SK-N-SH (cell line): Measurements from ENCODE around the gene IFIT1. TPM values are rescaled to one million over a fixed set of nuclear protein-coding genes. Genes with fewer than 3 reads are reported as not detected.

ENCODE experiments used
- CTCF ChIA-PET: fragments of 300-600, 350-600 bp; formaldehyde crosslinking; extraction: SDS; loops from one replicate; lab custom pipeline; 2021; lab: Yijun Ruan, JAX
- POLR2A ChIA-PET: fragments of 350-600 bp; sonication (Branson Sonifier 250); formaldehyde crosslinking; extraction: SDS; loops from one replicate; lab custom pipeline; 2020; ENCODE audit warnings: antibody characterized with exemption, inconsistent platforms; lab: Yijun Ruan, JAX
- DNase-seq: peaks from one replicate; pipeline ENCODE4 v3.0.0; 2012
- H2AFZ ChIP-seq: fragments of 200-600 bp; sonication (generic); 2 replicates; pipeline ENCODE4 v1.8.1; 2016; ENCODE audit warnings: antibody characterized with exemption, mild to moderate bottlenecking, low read depth
- H3F3A ChIP-seq: fragments of 200-600 bp; sonication (generic); replicated peaks from 2 replicates; pipeline ENCODE3; 2016; ENCODE audit warnings: antibody characterized with exemption, mild to moderate bottlenecking; ENCODE audit not compliant: insufficient read depth
- H3K27ac ChIP-seq, 2 experiments: fragments of 200-500 bp in 1 of 2; fragments of 200-600 bp in 1 of 2; sonication (Bioruptor generic) in 1 of 2; sonication (generic), shearing (Covaris generic) in 1 of 2; 2 replicates each; pipeline versions ENCODE4 v1.5.1 to v1.6.1; 2014 to 2016; ENCODE audit warnings: low read depth in 2 of 2, inconsistent platforms in 1 of 2, low read length in 1 of 2, mild to moderate bottlenecking in 1 of 2, mixed read lengths in 1 of 2
- H3K27me3 ChIP-seq: fragments of 200-600 bp; sonication (generic), shearing (Covaris generic); 2 replicates; pipeline ENCODE4 v1.6.1; 2016; ENCODE audit warnings: mixed run types; ENCODE audit not compliant: insufficient read depth
- H3K36me3 ChIP-seq, 2 experiments: fragments of 200-500 bp in 1 of 2; fragments of 200-600 bp in 1 of 2; sonication (Bioruptor generic) in 1 of 2; sonication (generic) in 1 of 2; replicated peaks in 1 of 2; 2 replicates each; pipeline versions ENCODE3 to v1.5.1; 2014 to 2016; ENCODE audit warnings: low read length in 1 of 2, mild to moderate bottlenecking in 1 of 2; ENCODE audit not compliant: insufficient read depth in 2 of 2, control insufficient read depth in 1 of 2
- H3K4me1 ChIP-seq, 2 experiments: fragments of 200-500 bp in 1 of 2; fragments of 200-600 bp in 1 of 2; sonication (Bioruptor generic) in 1 of 2; sonication (generic), shearing (Covaris generic) in 1 of 2; 2 replicates each; pipeline versions ENCODE4 v1.5.1 to v1.6.1; 2014 to 2016; ENCODE audit warnings: low read depth in 1 of 2, low read length in 1 of 2, mixed run types in 1 of 2; ENCODE audit not compliant: insufficient read depth in 2 of 2, control insufficient read depth in 1 of 2
- H3K4me2 ChIP-seq: fragments of 200-600 bp; sonication (generic), shearing (Covaris generic); 2 replicates; pipeline ENCODE4 v1.6.1; 2017; ENCODE audit warnings: mixed run types
- H3K4me3 ChIP-seq, 2 experiments: fragments of 200-500 bp in 1 of 2; fragments of 200-600 bp in 1 of 2; sonication (Bioruptor generic) in 1 of 2; sonication (generic), shearing (Covaris generic) in 1 of 2; 2 replicates each; pipeline versions ENCODE4 v1.5.1 to v1.8.1; 2014 to 2016; ENCODE audit warnings: low read depth in 2 of 2, inconsistent platforms in 1 of 2, low read length in 1 of 2, mild to moderate bottlenecking in 1 of 2, mixed read lengths in 1 of 2, moderate library complexity in 1 of 2
- H3K79me2 ChIP-seq: fragments of 200-600 bp; sonication (generic); 2 replicates; pipeline ENCODE4 v1.8.1; 2017; ENCODE audit warnings: mild to moderate bottlenecking; ENCODE audit not compliant: insufficient read depth
- H3K9ac ChIP-seq: fragments of 200-600 bp; sonication (generic); 2 replicates; pipeline ENCODE4 v1.6.1; 2017; ENCODE audit warnings: mixed run types
- H3K9me2 ChIP-seq: fragments of 200-600 bp; sonication (generic); 2 replicates; pipeline ENCODE4 v1.6.1; 2017; ENCODE audit warnings: mixed run types
- H3K9me3 ChIP-seq: fragments of 200-600 bp; sonication (generic); 2 replicates; pipeline ENCODE4 v1.6.1; 2017; ENCODE audit warnings: mixed run types, mild to moderate bottlenecking, moderate library complexity
- H4K20me1 ChIP-seq: fragments of 200-600 bp; sonication (generic); 2 replicates; pipeline ENCODE4 v1.6.1; 2017; ENCODE audit warnings: mild to moderate bottlenecking, mixed run types; ENCODE audit not compliant: insufficient read depth
- CHD2 ChIP-seq: fragments of 150-350 bp; IDR thresholded peaks from 2 replicates; pipeline ENCODE4 v1.6.1; 2018; ENCODE audit warnings: low read length; ENCODE audit not compliant: partially characterized antibody
- ELF1 ChIP-seq: IDR thresholded peaks from 2 replicates; pipeline ENCODE4 v1.4.0; 2012
- EP300 ChIP-seq, 2 experiments: IDR thresholded peaks; 2 replicates each; pipeline versions ENCODE4 v1.4.0 to v1.6.1; 2012; ENCODE audit warnings: borderline replicate concordance in 1 of 2, low read depth in 1 of 2, low read length in 1 of 2
- EZH2phosphoT487 ChIP-seq: fragments of 200-600 bp; sonication (generic); IDR thresholded peaks from 2 replicates; pipeline ENCODE4 v1.6.1; 2017; ENCODE audit warnings: low read depth, mixed run types, mild to moderate bottlenecking, antibody characterized with exemption, moderate library complexity, borderline replicate concordance
- FOXJ3 ChIP-seq: sonication (generic); formaldehyde crosslinking; IDR thresholded peaks from 2 replicates; pipeline ENCODE4 v1.5.1; 2020; ENCODE audit warnings: mild to moderate bottlenecking, missing genetic modification reagents
- FOXM1 ChIP-seq: IDR thresholded peaks from 2 replicates; pipeline ENCODE4 v1.4.0; 2012; ENCODE audit warnings: low read depth, mild to moderate bottlenecking
- GABPA ChIP-seq: IDR thresholded peaks from 2 replicates; pipeline ENCODE4 v1.4.0; 2012; ENCODE audit warnings: low read depth, mild to moderate bottlenecking
- JUND ChIP-seq: IDR thresholded peaks from 2 replicates; pipeline ENCODE4 v1.4.0; 2012
- MEF2A ChIP-seq: IDR thresholded peaks from 2 replicates; pipeline ENCODE4 v1.4.0; 2012; ENCODE audit warnings: low read depth, borderline replicate concordance
- MXI1 ChIP-seq: IDR thresholded peaks from 2 replicates; pipeline ENCODE4 v1.6.1; 2012; ENCODE audit warnings: mild to moderate bottlenecking, low read depth, low read length, improper control_type of control experiment
- POLR2AphosphoS5 ChIP-seq: IDR thresholded peaks from 2 replicates; pipeline ENCODE4 v1.6.1; 2012; ENCODE audit warnings: low read depth, low read length
- RAD21 ChIP-seq: IDR thresholded peaks from 2 replicates; pipeline ENCODE4 v1.6.1; 2012; ENCODE audit warnings: mild to moderate bottlenecking, low read length
- RCOR1 ChIP-seq: fragments of 150-350 bp; IDR thresholded peaks from 2 replicates; pipeline ENCODE4 v1.6.1; 2017; ENCODE audit warnings: antibody characterized with exemption, low read length
- RFX5 ChIP-seq: IDR thresholded peaks from 2 replicates; pipeline ENCODE4 v1.6.1; 2012; ENCODE audit warnings: mild to moderate bottlenecking, improper control_type of control experiment, low read length
- TAF1 ChIP-seq: IDR thresholded peaks from 2 replicates; pipeline ENCODE4 v1.6.1; 2012; ENCODE audit warnings: low read depth, mild to moderate bottlenecking, low read length, moderate library complexity, borderline replicate concordance
- TCF12 ChIP-seq: IDR thresholded peaks from 2 replicates; pipeline ENCODE4 v1.4.0; 2012
- TEAD4 ChIP-seq: IDR thresholded peaks from 2 replicates; pipeline ENCODE4 v1.4.0; 2012; ENCODE audit warnings: mild to moderate bottlenecking, borderline replicate concordance; ENCODE audit not compliant: insufficient read depth
- YY1 ChIP-seq: IDR thresholded peaks from 2 replicates; pipeline ENCODE4 v1.4.0; 2012; ENCODE audit warnings: low read depth, mild to moderate bottlenecking
- WGBS: methylation state at CpG from one replicate; pipeline ENCODE4 v1.1.6; 2017; ENCODE audit warnings: low lambda C conversion rate; 5-methylcytosine and 5-hydroxymethylcytosine counted together
- polyA plus RNA-seq, 3 experiments: library from polyadenylated mRNA; depleted of rRNA; stranded (reverse); fragments of >200 nt; gene quantifications; 2 replicates each; pipeline ENCODE4 v1.2.3, GENCODE V29; 2012
- TF ChIP-seq, protein P1 (sequence below): IDR thresholded peaks from 2 replicates; pipeline ENCODE4 v1.6.1; 2012; ENCODE audit warnings: mild to moderate bottlenecking, low read depth, low read length, moderate library complexity
- TF ChIP-seq, protein P2 (sequence below): IDR thresholded peaks from 2 replicates; pipeline ENCODE4 v1.4.0; 2012; ENCODE audit warnings: low read depth, borderline replicate concordance
- TF ChIP-seq, protein P3 (sequence below): IDR thresholded peaks from 2 replicates; pipeline ENCODE4 v1.4.0; 2012; ENCODE audit warnings: low read depth, borderline replicate concordance
- TF ChIP-seq, protein P4 (sequence below): fragments of 150-350 bp; IDR thresholded peaks from 2 replicates; pipeline ENCODE4 v1.6.1; 2016; ENCODE audit warnings: mild to moderate bottlenecking, low read depth, low read length
- TF ChIP-seq, protein P5 (sequence below): IDR thresholded peaks from 2 replicates; pipeline ENCODE4 v1.4.0; 2012; ENCODE audit warnings: low read depth

Gene IFIT1, protein sequence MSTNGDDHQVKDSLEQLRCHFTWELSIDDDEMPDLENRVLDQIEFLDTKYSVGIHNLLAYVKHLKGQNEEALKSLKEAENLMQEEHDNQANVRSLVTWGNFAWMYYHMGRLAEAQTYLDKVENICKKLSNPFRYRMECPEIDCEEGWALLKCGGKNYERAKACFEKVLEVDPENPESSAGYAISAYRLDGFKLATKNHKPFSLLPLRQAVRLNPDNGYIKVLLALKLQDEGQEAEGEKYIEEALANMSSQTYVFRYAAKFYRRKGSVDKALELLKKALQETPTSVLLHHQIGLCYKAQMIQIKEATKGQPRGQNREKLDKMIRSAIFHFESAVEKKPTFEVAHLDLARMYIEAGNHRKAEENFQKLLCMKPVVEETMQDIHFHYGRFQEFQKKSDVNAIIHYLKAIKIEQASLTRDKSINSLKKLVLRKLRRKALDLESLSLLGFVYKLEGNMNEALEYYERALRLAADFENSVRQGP
- polyA plus RNA-seq (2012; rRNA removed) = 4.4 and 5.7 TPM in 2 replicates
- polyA plus RNA-seq (2012; cell fraction: cytosol; rRNA removed) = 6.1 and 7.6 TPM in 2 replicates
- polyA plus RNA-seq (2012; cell fraction: nucleus; rRNA removed) = 2.0 and 4.2 TPM in 2 replicates

DNA sequence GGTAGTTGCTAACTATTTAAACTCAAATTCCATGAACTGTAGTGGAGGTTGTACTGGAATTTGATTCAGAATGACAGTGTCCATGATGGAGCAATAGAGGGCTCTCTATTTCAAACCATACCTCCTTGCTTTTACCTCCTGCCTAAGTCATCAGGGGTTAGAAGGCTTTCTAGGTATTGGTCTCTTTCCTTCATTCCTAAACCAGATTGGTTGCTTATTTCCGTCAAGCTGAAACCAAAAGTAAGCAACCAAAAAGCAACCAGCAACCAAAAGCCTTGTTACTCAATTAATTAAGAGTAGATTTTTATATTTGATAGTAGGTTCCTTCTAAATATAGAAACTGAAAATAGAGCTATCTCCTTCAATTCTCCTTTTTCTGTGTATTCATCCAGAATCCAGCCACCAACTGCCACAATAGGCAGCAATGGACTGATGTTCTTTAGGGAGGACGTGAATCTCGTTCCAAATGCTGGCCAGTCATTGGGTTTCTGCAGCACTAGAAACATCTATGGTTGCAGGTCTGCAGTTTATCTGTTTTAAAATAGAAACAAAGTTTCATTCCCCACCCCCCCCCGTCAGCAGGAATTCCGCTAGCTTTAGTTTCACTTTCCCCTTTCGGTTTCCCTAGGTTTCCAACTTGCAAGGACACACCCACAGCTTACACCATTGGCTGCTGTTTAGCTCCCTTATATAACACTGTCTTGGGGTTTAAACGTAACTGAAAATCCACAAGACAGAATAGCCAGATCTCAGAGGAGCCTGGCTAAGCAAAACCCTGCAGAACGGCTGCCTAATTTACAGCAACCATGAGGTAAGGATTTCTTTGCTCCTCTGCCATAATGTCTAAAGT lies at the start of gene IFIT1:
TSS of gene IFIT1 (plus strand) at position 717 of the 850 bp plus-strand sequence. CDS start at position 807, 90 bp downstream.
- Histone ChIP-seq H2AFZ (peak within 1 kb of the TSS; percentile 94), H3F3A (peaks cover 23% of the 10 kb centered on the region), H3K4me3 (peak within 1 kb of the TSS; percentile 64 to 65), H3K27me3 (no peaks in the 10 kb centered on the region), H3K36me3 (no peaks in the 10 kb centered on the region), H3K27ac (peak within 1 kb of the TSS; percentile 78 to 91), H3K9me3 (no peaks in the 10 kb centered on the region), H3K9me2 (0 out of 2 replicates have a peak, but pooled peaks cover 3% of the 10 kb centered on the region), H3K9ac (peak within 1 kb of the TSS; percentile 62; the same call in 1 of the 2 replicates), H3K79me2 (no peaks in the 10 kb centered on the region), H4K20me1 (no peaks in the 10 kb centered on the region), H3K4me1 (peaks cover 2 to 13% of the 10 kb centered on the region in 2 experiments; a peak in 2 of 4 replicates), H3K4me2 (peak within 1 kb of the TSS; percentile 78)
- ChIA-PET POLR2A (no interaction called here), CTCF (interaction anchor here (1.1 to 1.9 kb wide), 2 partner anchors 23 to 133 kb away, joined by 3 to 5 read pairs; no protein-coding TSS in a partner anchor)
- peak; percentile 55 for DNase-seq
- WGBS = 9% methylated on average over 8 of the region's 8 CpGs
- TF ChIP-seq TCF12 (0 out of 2 replicates have a peak, but pooled peaks have one; percentile 29), EP300 (IDR thresholded peaks at IDR 0.05; ENCODE audit: borderline replicate concordance in 1 of 2, low read depth in 1 of 2, low read length in 1 of 2) (no peak), POLR2AphosphoS5 (0 out of 2 replicates have a peak, but pooled peaks have one; percentile 24), RFX5 (0 out of 2 replicates have a peak, but pooled peaks have one; percentile 39), TEAD4 (0 out of 2 replicates have a peak, but pooled peaks have one; percentile 26), RCOR1 (no peak), ELF1 (no peak), MXI1 (peak; percentile 27; the same call in 1 of the 2 replicates), FOXJ3 (CRISPR knock-in tag) (no peak), TAF1 (no peak), YY1 (no peak), FOXM1 (no peak), EZH2phosphoT487 (no peak), CHD2 (peak; percentile 41), MEF2A (peak; percentile 21; the same call in 1 of the 2 replicates), GABPA (no peak), RAD21 (no peak), JUND (no peak)
- TF ChIP-seq, protein P1, sequence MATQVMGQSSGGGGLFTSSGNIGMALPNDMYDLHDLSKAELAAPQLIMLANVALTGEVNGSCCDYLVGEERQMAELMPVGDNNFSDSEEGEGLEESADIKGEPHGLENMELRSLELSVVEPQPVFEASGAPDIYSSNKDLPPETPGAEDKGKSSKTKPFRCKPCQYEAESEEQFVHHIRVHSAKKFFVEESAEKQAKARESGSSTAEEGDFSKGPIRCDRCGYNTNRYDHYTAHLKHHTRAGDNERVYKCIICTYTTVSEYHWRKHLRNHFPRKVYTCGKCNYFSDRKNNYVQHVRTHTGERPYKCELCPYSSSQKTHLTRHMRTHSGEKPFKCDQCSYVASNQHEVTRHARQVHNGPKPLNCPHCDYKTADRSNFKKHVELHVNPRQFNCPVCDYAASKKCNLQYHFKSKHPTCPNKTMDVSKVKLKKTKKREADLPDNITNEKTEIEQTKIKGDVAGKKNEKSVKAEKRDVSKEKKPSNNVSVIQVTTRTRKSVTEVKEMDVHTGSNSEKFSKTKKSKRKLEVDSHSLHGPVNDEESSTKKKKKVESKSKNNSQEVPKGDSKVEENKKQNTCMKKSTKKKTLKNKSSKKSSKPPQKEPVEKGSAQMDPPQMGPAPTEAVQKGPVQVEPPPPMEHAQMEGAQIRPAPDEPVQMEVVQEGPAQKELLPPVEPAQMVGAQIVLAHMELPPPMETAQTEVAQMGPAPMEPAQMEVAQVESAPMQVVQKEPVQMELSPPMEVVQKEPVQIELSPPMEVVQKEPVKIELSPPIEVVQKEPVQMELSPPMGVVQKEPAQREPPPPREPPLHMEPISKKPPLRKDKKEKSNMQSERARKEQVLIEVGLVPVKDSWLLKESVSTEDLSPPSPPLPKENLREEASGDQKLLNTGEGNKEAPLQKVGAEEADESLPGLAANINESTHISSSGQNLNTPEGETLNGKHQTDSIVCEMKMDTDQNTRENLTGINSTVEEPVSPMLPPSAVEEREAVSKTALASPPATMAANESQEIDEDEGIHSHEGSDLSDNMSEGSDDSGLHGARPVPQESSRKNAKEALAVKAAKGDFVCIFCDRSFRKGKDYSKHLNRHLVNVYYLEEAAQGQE = no peak
- TF ChIP-seq, protein P2, sequence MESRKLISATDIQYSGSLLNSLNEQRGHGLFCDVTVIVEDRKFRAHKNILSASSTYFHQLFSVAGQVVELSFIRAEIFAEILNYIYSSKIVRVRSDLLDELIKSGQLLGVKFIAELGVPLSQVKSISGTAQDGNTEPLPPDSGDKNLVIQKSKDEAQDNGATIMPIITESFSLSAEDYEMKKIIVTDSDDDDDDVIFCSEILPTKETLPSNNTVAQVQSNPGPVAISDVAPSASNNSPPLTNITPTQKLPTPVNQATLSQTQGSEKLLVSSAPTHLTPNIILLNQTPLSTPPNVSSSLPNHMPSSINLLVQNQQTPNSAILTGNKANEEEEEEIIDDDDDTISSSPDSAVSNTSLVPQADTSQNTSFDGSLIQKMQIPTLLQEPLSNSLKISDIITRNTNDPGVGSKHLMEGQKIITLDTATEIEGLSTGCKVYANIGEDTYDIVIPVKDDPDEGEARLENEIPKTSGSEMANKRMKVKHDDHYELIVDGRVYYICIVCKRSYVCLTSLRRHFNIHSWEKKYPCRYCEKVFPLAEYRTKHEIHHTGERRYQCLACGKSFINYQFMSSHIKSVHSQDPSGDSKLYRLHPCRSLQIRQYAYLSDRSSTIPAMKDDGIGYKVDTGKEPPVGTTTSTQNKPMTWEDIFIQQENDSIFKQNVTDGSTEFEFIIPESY = no peak
- TF ChIP-seq, protein P3, sequence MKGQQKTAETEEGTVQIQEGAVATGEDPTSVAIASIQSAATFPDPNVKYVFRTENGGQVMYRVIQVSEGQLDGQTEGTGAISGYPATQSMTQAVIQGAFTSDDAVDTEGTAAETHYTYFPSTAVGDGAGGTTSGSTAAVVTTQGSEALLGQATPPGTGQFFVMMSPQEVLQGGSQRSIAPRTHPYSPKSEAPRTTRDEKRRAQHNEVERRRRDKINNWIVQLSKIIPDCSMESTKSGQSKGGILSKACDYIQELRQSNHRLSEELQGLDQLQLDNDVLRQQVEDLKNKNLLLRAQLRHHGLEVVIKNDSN = no peak
- TF ChIP-seq, protein P4, sequence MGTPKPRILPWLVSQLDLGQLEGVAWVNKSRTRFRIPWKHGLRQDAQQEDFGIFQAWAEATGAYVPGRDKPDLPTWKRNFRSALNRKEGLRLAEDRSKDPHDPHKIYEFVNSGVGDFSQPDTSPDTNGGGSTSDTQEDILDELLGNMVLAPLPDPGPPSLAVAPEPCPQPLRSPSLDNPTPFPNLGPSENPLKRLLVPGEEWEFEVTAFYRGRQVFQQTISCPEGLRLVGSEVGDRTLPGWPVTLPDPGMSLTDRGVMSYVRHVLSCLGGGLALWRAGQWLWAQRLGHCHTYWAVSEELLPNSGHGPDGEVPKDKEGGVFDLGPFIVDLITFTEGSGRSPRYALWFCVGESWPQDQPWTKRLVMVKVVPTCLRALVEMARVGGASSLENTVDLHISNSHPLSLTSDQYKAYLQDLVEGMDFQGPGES = no peak
- TF ChIP-seq, protein P5, sequence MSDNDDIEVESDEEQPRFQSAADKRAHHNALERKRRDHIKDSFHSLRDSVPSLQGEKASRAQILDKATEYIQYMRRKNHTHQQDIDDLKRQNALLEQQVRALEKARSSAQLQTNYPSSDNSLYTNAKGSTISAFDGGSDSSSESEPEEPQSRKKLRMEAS = no peak
